Peyer's patch (tissue), 4 donors: ENCODE measurements around the gene PPP1R13B.

ENCODE experiments used
- CTCF ChIP-seq, 6 experiments: fragments of 450-650 bp in 4 of 6; fragments of 200-600 bp in 2 of 6; sonication (generic) in 1 of 6; IDR thresholded peaks; one replicate each; pipeline ENCODE4 v1.5.1; 2017 to 2019; ENCODE audit warnings: antibody characterized with exemption in 6 of 6, mild to moderate bottlenecking in 3 of 6, moderate library complexity in 1 of 6
- POLR2A ChIP-seq, 2 donors: fragments of 450-650 bp; IDR thresholded peaks; one replicate each; pipeline ENCODE4 v1.5.1; 2017; ENCODE audit warnings: antibody characterized with exemption in 2 of 2, mild to moderate bottlenecking in 2 of 2, moderate library complexity in 2 of 2

GRCh38 chr14:103845327-103845726 lies 2.0 kb downstream of the PPP1R13B start:
- TF ChIP-seq CTCF (IDR thresholded peaks at IDR 0.05) (no peak), POLR2A (IDR thresholded peaks at IDR 0.05) (no peak)
